ENCODE data around the gene PAPPA2. TPM values are rescaled to one million over a fixed set of nuclear protein-coding genes. Genes with fewer than 3 reads are reported as not detected.

The PAPPA2 gene
- total RNA-seq, 1 experiment from 2014 or later: not detected

DNA sequence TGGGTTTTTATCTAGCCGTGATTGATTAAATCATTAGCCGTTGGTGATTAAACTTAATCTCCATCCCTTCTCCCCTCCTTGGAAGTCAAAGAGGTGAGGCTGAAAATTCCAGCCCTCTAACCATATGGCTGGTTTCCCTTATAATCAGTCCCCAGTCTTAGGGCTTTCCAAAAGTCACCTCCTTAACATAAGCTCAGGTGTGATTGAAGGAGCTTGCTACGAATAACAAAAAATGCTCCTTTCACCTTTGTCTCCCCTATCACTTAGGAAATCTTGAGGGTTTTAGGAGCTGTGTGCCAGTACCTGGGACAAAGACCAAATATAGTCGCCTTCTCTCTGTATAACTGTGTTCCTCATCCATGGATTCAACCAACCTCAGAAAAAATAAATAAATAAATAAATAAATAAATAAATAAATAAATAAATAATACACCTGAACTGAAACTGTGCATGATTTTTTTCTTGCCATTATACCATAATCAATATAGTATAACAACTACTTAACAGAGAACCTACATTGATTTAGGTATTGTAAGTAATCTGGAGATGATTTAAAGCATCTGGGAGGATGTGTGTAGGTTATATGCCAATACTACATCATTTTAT is 82.2 kb downstream of the PAPPA2 start:
- Histone ChIP-seq H3K9me3 (ENCODE audit: low read length) (no peaks in the 10 kb centered on the region), H3K79me2 (ENCODE audit: low read length) (no peaks in the 10 kb centered on the region), H4K20me1 (ENCODE audit: low read length) (no peaks in the 10 kb centered on the region), H3K27ac (ENCODE audit: low read length) (no peak overlapping the region), H2AFZ (ENCODE audit: low read length) (no peak overlapping the region), H3K36me3 (ENCODE audit: low read depth, low read length) (no peaks in the 10 kb centered on the region), H3K27me3 (ENCODE audit: low read length) (peaks cover 4% of the 10 kb centered on the region), H3K9ac (ENCODE audit: low read length) (no peak overlapping the region), H3F3A (ENCODE audit: low read length, unreplicated experiment) (no peaks in the 10 kb centered on the region), H3K4me3 (ENCODE audit: low read length) (no peak overlapping the region), H3K4me2 (ENCODE audit: low read length) (no peak overlapping the region), H3K4me1 (ENCODE audit: insufficient read depth, low read length) (no peaks in the 10 kb centered on the region), H3K9me2 (replicated peaks; ENCODE audit: low read length) (no peaks in the 10 kb centered on the region)
- DNase-seq: no peak
- no TSS peak for BruUV-seq (replicated peaks)
- ChIA-PET CTCF (no interaction called here), POLR2A (ENCODE audit: unreplicated experiment) (no interaction called here)
- TF ChIP-seq EZH2 (IDR thresholded peaks at IDR 0.05; ENCODE audit: low read length, unreplicated experiment) (no peak), EZH2phosphoT487 (IDR thresholded peaks at IDR 0.05; ENCODE audit: borderline replicate concordance, low read length) (no peak)
- TF ChIP-seq, protein P1, sequence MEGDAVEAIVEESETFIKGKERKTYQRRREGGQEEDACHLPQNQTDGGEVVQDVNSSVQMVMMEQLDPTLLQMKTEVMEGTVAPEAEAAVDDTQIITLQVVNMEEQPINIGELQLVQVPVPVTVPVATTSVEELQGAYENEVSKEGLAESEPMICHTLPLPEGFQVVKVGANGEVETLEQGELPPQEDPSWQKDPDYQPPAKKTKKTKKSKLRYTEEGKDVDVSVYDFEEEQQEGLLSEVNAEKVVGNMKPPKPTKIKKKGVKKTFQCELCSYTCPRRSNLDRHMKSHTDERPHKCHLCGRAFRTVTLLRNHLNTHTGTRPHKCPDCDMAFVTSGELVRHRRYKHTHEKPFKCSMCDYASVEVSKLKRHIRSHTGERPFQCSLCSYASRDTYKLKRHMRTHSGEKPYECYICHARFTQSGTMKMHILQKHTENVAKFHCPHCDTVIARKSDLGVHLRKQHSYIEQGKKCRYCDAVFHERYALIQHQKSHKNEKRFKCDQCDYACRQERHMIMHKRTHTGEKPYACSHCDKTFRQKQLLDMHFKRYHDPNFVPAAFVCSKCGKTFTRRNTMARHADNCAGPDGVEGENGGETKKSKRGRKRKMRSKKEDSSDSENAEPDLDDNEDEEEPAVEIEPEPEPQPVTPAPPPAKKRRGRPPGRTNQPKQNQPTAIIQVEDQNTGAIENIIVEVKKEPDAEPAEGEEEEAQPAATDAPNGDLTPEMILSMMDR (conservative IDR thresholded peaks at IDR 0.05; ENCODE audit: low read depth, low read length): no peak
- intact Hi-C loops (cut with micrococcal nuclease): no loop called here
- ATAC-seq: no peak

DNA sequence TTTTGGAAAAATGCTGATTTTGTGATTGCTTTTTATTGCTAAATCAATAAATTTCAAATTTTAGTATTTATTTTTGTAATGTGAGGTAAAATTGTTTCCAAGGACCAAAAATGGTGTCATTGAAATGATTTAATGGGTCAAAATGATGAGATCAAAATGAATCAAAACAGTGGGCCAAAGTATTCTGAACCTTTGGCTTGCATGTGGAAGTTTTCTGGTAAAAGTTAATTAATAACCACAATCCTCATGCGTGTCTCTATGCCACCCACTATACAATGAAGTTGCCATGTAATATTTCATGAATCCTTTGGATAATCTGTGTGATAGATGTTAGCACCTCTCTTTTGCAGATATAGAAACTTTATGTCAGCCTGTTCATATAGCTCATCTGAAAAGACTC is 83.8 kb downstream of the PAPPA2 start:
- intact Hi-C loops (cut with micrococcal nuclease): no loop called here
- ChIA-PET POLR2A (ENCODE audit: unreplicated experiment) (no interaction called here), CTCF (no interaction called here)
- Histone ChIP-seq H3K27ac (ENCODE audit: low read length) (no peak overlapping the region), H3K4me1 (ENCODE audit: insufficient read depth, low read length) (no peaks in the 10 kb centered on the region), H2AFZ (ENCODE audit: low read length) (no peak overlapping the region), H3K4me2 (ENCODE audit: low read length) (no peak overlapping the region), H3K9ac (ENCODE audit: low read length) (no peak overlapping the region), H3K9me2 (replicated peaks; ENCODE audit: low read length) (no peaks in the 10 kb centered on the region), H3K79me2 (ENCODE audit: low read length) (no peaks in the 10 kb centered on the region), H3K36me3 (ENCODE audit: low read depth, low read length) (no peaks in the 10 kb centered on the region), H3K4me3 (ENCODE audit: low read length) (no peak overlapping the region), H4K20me1 (ENCODE audit: low read length) (no peaks in the 10 kb centered on the region), H3F3A (ENCODE audit: low read length, unreplicated experiment) (no peaks in the 10 kb centered on the region), H3K27me3 (ENCODE audit: low read length) (peaks cover 21% of the 10 kb centered on the region), H3K9me3 (ENCODE audit: low read length) (no peaks in the 10 kb centered on the region)
- no peak for ATAC-seq
- DNase-seq: no peak
- TF ChIP-seq EZH2phosphoT487 (IDR thresholded peaks at IDR 0.05; ENCODE audit: borderline replicate concordance, low read length): no peak
- TF ChIP-seq, protein P1 (conservative IDR thresholded peaks at IDR 0.05; ENCODE audit: low read depth, low read length): no peak
- TF ChIP-seq EZH2 (IDR thresholded peaks at IDR 0.05; ENCODE audit: low read length, unreplicated experiment): no peak
- BruUV-seq (replicated peaks): no TSS peak

DNA sequence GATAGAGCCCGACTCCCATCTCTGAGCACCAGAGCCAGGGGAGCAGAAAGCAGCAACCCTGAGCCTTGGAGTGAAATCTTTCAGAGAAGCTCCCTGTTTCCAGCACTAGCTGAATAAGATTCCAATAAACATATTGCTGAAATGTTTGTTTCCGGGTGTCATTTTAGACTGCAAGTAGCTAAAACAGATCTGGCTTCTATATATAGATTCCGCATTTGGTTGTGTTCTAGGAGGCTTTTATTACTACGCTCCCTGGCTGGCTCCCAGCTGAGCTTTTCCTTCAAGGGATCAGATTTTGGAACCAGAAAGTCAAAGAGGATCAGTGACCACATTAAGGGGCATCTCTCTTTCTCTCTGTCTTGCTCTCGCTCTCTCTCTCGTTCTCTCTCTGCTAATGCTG is 88.2 kb downstream of the PAPPA2 start:
- no peak overlapping the region for H2AFZ ChIP-seq (ENCODE audit: low read length)
- no TSS peak for BruUV-seq (replicated peaks)
- ATAC-seq: no peak
- ChIA-PET CTCF (no interaction called here), POLR2A (ENCODE audit: unreplicated experiment) (no interaction called here)
- no peaks in the 10 kb centered on the region for H3K9me3 ChIP-seq (ENCODE audit: low read length)
- no peak overlapping the region for H3K9ac ChIP-seq (ENCODE audit: low read length)
- no peaks in the 10 kb centered on the region for H3K79me2 ChIP-seq (ENCODE audit: low read length)
- no peaks in the 10 kb centered on the region for H3K4me1 ChIP-seq (ENCODE audit: insufficient read depth, low read length)
- H3K9me2 ChIP-seq (replicated peaks; ENCODE audit: low read length): no peaks in the 10 kb centered on the region
- H3K27me3 ChIP-seq (ENCODE audit: low read length): peaks cover 59% of the 10 kb centered on the region
- no peak overlapping the region for H3K4me3 ChIP-seq (ENCODE audit: low read length)
- no peaks in the 10 kb centered on the region for H3K36me3 ChIP-seq (ENCODE audit: low read depth, low read length)
- no peaks in the 10 kb centered on the region for H4K20me1 ChIP-seq (ENCODE audit: low read length)
- H3F3A ChIP-seq (ENCODE audit: low read length, unreplicated experiment): no peaks in the 10 kb centered on the region
- no peak for DNase-seq
- intact Hi-C loops (cut with micrococcal nuclease): no loop called here
- H3K4me2 ChIP-seq (ENCODE audit: low read length): no peak overlapping the region
- no peak overlapping the region for H3K27ac ChIP-seq (ENCODE audit: low read length)
- TF ChIP-seq EZH2 (IDR thresholded peaks at IDR 0.05; ENCODE audit: low read length, unreplicated experiment) (no peak), EZH2phosphoT487 (IDR thresholded peaks at IDR 0.05; ENCODE audit: borderline replicate concordance, low read length) (no peak)
- TF ChIP-seq, protein P1 (conservative IDR thresholded peaks at IDR 0.05; ENCODE audit: low read depth, low read length): no peak
